CD4-positive, alpha-beta T cell (primary cell): Measurements from ENCODE around the gene FAM131C. TPM values are rescaled to one million over a fixed set of nuclear protein-coding genes. Genes with fewer than 3 reads are reported as not detected.

ENCODE experiments used
- ATAC-seq: fragments of 200-7000 bp; cut with Tn5 transposase; one replicate; pipeline ENCODE4 v1.10.0; 2022; ENCODE audit warnings: mild to moderate bottlenecking; ENCODE audit not compliant: poor library complexity
- CTCF ChIA-PET: fragments of 350-600 bp; sonication (Branson Sonifier 250); formaldehyde crosslinking; loops from one replicate; lab custom pipeline; 2021; ENCODE audit warnings: antibody characterized with exemption, inconsistent platforms; lab: Charles Lee
- POLR2A ChIA-PET: fragments of 350-600 bp; sonication (Branson Sonifier 250); formaldehyde crosslinking; loops from one replicate; lab custom pipeline; 2021; ENCODE audit warnings: antibody characterized with exemption, inconsistent platforms; lab: Charles Lee
- DNase-seq, 14 experiments: peaks; one replicate each; pipeline ENCODE4 v3.0.0-alpha.2; 2013 to 2020; ENCODE audit warnings: mixed read lengths in 2 of 14
- H3K27ac ChIP-seq, 2 donors: one replicate each; pipeline versions ENCODE4 v1.5.1 to v1.7.0; 2013; ENCODE audit warnings: low read length in 2 of 2, low read depth in 1 of 2, mild to moderate bottlenecking in 1 of 2
- H3K27me3 ChIP-seq, 2 experiments: 1 replicate in 1 of 2; 2 replicates in 1 of 2; pipeline versions ENCODE4 v1.6.1 to v1.7.0; 2013; ENCODE audit warnings: low read length in 2 of 2, control low read depth in 1 of 2, mild to moderate bottlenecking in 1 of 2, moderate library complexity in 1 of 2; ENCODE audit not compliant: insufficient read depth in 2 of 2, control insufficient read depth in 1 of 2
- H3K36me3 ChIP-seq: one replicate; pipeline ENCODE4 v1.6.1; 2013; ENCODE audit warnings: low read length, control low read depth; ENCODE audit not compliant: insufficient read depth
- H3K4me1 ChIP-seq: one replicate; pipeline ENCODE4 v1.6.1; 2013; ENCODE audit warnings: low read length, control low read depth; ENCODE audit not compliant: insufficient read depth
- H3K4me3 ChIP-seq: one replicate; pipeline ENCODE4 v1.5.1; 2013; ENCODE audit warnings: mild to moderate bottlenecking, low read length, moderate library complexity
- H3K9me3 ChIP-seq, 2 experiments: 1 replicate in 1 of 2; 2 replicates in 1 of 2; pipeline versions ENCODE4 v1.6.1 to v1.7.0; 2013; ENCODE audit warnings: low read length in 2 of 2, mild to moderate bottlenecking in 2 of 2, control low read depth in 1 of 2, moderate library complexity in 1 of 2; ENCODE audit not compliant: control insufficient read depth in 1 of 2, insufficient read depth in 1 of 2
- H3K27ac Mint-ChIP-seq: one replicate; pipeline ENCODE4 v1.8.0; 2020; ENCODE audit warnings: mixed read lengths
- H3K27me3 Mint-ChIP-seq: one replicate; pipeline ENCODE4 v1.8.0; 2021; ENCODE audit warnings: mixed read lengths
- H3K36me3 Mint-ChIP-seq: one replicate; pipeline ENCODE4 v1.8.0; 2021; ENCODE audit warnings: low read depth, mixed read lengths
- H3K4me1 Mint-ChIP-seq: one replicate; pipeline ENCODE4 v1.8.0; 2021; ENCODE audit warnings: low read depth, mixed read lengths
- H3K4me3 Mint-ChIP-seq: one replicate; pipeline ENCODE4 v1.8.0; 2020; ENCODE audit warnings: mild to moderate bottlenecking, mixed read lengths
- H3K9me3 Mint-ChIP-seq: one replicate; pipeline ENCODE4 v1.8.0; 2020; ENCODE audit warnings: mixed read lengths
- intact Hi-C, 2 experiments: fragments of 100-400 bp; cut with DNase I in 1 of 2; cut with micrococcal nuclease in 1 of 2; formaldehyde crosslinking; loops; one replicate each; pipeline versions ENCODE4 v1.15.1 to v1.9.0; 2023 to 2025; cut with DNase I, micrococcal nuclease
- total RNA-seq, 174 experiments: library from RNA in 2 of 174; stranded (reverse) in 2 of 174; gene quantifications; one replicate each; pipeline ENCODE4 v1.2.3 and lab custom pipeline; 2021 to 2026
- TF ChIP-seq, protein P1 (sequence below): fragments of 200-600 bp; IDR thresholded peaks from one replicate; pipeline ENCODE4 v1.8.0; 2022; ENCODE audit warnings: antibody characterized with exemption, mild to moderate bottlenecking

Gene FAM131C
- total RNA-seq, 2 experiments from 2014 or later, result not detected

DNA sequence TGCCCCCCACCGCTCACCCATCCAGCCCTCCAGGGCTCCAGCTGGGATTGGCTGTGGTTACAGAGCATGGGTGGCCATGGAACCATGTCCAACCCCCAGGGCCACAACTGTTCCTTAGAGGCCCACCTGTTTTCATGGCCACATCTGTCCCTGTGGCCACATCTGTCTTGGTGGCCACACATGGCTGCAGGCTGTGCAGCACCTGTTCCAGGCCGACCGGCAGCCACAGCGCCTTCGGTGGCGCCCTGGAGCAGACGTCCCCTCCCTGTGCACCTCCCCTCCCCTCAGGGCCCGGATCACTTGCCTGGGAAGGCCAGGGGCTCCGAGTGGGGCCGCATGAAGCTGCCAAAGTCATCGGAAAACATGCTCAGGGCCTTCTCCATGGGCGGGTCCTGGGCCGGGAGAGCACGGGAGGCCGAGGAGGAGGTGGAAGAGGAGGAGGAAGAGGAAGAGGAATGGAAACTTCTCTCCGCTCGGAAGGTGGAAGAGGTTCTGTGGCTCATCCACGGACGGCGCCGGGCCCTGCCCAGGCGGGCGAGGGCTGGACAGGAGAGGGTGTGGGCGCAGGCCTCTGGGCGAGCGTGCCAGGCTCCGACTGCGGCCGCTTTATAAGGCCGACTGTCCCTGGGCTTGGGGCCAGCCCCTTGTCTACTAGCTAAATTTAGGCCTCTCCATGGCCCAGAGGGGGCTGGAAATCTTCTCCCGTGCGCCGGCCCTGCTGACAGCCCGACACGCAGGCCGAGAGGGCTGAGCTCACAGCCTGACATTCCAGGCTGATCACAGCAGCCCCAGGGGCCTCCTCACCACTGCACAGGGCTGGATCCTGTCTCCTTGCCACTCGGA lies 55.8 kb downstream of the FAM131C start, which contains the start of gene HSPB7:
Gene HSPB7, minus strand, starts transcription at position 583 of the 843 bp plus-strand sequence. Its CDS starts 80 bp downstream, at position 503.
- H3K36me3 Mint-ChIP-seq, result no peaks in the 10 kb centered on the region
- H3K36me3 ChIP-seq, result no peaks in the 10 kb centered on the region
- H3K9me3 ChIP-seq, result no peaks in the 10 kb centered on the region
- H3K27me3 ChIP-seq, result peaks cover 0 to 5% of the 10 kb centered on the region in 2 experiments
- TF ChIP-seq, protein P1, sequence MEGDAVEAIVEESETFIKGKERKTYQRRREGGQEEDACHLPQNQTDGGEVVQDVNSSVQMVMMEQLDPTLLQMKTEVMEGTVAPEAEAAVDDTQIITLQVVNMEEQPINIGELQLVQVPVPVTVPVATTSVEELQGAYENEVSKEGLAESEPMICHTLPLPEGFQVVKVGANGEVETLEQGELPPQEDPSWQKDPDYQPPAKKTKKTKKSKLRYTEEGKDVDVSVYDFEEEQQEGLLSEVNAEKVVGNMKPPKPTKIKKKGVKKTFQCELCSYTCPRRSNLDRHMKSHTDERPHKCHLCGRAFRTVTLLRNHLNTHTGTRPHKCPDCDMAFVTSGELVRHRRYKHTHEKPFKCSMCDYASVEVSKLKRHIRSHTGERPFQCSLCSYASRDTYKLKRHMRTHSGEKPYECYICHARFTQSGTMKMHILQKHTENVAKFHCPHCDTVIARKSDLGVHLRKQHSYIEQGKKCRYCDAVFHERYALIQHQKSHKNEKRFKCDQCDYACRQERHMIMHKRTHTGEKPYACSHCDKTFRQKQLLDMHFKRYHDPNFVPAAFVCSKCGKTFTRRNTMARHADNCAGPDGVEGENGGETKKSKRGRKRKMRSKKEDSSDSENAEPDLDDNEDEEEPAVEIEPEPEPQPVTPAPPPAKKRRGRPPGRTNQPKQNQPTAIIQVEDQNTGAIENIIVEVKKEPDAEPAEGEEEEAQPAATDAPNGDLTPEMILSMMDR, result no peak
- no peak for ATAC-seq
- no peaks in the 10 kb centered on the region for H3K9me3 Mint-ChIP-seq
- no peak within 1 kb of the TSS for H3K4me3 Mint-ChIP-seq
- POLR2A ChIA-PET, result no interaction called here
- no peaks in the 10 kb centered on the region for H3K4me1 Mint-ChIP-seq
- H3K27me3 Mint-ChIP-seq, result peaks cover 17% of the 10 kb centered on the region
- no peak within 1 kb of the TSS for H3K4me3 ChIP-seq
- H3K4me1 ChIP-seq, result peaks cover 8% of the 10 kb centered on the region
- DNase-seq, result no peak
- intact Hi-C loops, result no loop called here
- CTCF ChIA-PET, result interaction anchor here (0.6 kb wide), 1 partner anchor 170 kb away, joined by 3 read pairs; no protein-coding TSS in a partner anchor
- H3K27ac ChIP-seq, result no peak within 1 kb of the TSS
- H3K27ac Mint-ChIP-seq, result no peak within 1 kb of the TSS

DNA sequence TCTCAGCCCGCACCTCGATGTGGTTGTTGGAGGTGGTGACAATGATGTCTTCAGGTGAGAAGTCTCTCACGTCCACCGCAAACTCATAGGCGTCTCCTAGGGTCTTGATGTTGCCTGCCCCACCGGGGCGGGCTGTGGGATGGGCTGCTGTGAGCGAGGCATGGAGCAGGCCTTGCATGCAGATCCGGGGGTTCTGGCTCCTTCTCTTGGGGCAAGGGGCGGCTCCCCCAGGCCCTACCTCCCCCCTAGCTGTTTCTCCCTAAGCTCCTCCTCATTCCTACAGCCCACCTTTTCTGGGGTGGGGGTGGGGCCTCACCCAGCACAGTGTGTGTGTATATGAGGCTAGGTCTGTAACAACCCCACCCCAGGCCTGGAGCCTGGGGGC lies 56.4 kb downstream of the FAM131C start:
- Mint-ChIP-seq H3K9me3 (no peaks in the 10 kb centered on the region), H3K27me3 (peaks cover 23% of the 10 kb centered on the region), H3K36me3 (no peaks in the 10 kb centered on the region), H3K4me1 (no peaks in the 10 kb centered on the region), H3K4me3 (no peak overlapping the region), H3K27ac (no peak overlapping the region)
- Histone ChIP-seq H3K27ac (no peak overlapping the region), H3K27me3 (peaks cover 0 to 5% of the 10 kb centered on the region in 2 experiments), H3K4me1 (peaks cover 14% of the 10 kb centered on the region), H3K4me3 (no peak overlapping the region), H3K36me3 (no peaks in the 10 kb centered on the region), H3K9me3 (no peaks in the 10 kb centered on the region)
- intact Hi-C loops, result no loop called here
- ATAC-seq, result no peak
- TF ChIP-seq, protein P1, result no peak
- ChIA-PET POLR2A (no interaction called here), CTCF (no interaction called here)
- no peak for DNase-seq

DNA sequence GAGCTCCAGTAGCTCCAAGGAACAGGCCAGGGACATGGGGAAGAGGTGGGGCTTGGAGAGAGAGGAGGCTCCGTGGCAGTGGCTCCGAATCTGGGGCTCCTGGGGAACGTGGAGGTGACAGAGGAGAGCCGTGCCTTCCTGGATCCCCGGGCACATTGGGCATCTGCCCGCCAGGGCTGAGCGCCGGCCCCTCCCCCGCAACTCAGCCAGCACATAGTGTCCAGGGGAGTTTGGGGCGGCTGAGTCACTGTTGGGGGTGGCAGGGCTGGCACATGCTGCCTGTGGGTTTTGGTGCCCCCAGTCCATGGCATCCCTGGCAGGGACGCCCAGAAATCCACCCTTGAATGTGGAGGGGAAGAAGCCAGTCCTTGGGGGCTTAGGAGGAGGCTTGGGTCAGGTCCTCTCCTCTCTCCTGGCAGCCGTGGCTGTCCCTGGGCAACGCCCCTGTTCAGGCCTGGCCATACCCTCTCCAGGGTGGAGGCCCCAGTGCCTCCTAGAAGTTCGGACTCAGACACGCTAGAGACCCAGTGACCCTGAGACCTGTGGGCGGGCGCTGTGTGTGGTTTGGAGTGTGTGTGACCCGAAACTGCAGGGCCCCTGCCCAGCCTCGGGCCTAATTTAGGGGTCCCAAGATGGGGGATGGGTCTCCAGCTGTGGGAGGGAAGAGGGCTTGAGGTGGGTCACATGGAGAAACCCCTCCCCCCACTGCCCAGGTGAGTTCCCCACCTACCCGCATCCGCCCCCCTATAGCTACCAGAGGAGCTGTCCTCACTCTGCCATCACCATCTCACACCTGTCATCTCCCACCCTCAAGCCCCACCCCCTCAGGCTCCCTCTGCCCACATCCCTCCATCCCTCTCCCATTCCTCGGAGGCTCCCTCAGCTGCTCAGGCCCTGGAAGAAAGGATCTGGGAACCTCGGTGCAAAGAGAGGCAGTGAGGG lies 57.2 kb downstream of the FAM131C start:
- ChIA-PET POLR2A (no interaction called here), CTCF (no interaction called here)
- Histone ChIP-seq H3K36me3 (no peaks in the 10 kb centered on the region), H3K27ac (no peak overlapping the region), H3K27me3 (peaks cover 0 to 5% of the 10 kb centered on the region in 2 experiments), H3K4me1 (peaks cover 14% of the 10 kb centered on the region), H3K9me3 (no peaks in the 10 kb centered on the region), H3K4me3 (no peak overlapping the region)
- TF ChIP-seq, protein P1, result no peak
- H3K27ac Mint-ChIP-seq, result no peak overlapping the region
- H3K36me3 Mint-ChIP-seq, result no peaks in the 10 kb centered on the region
- H3K4me3 Mint-ChIP-seq, result no peak overlapping the region
- no peak for ATAC-seq
- intact Hi-C loops, result no loop called here
- no peak for DNase-seq
- no peaks in the 10 kb centered on the region for H3K4me1 Mint-ChIP-seq
- H3K9me3 Mint-ChIP-seq, result no peaks in the 10 kb centered on the region
- H3K27me3 Mint-ChIP-seq, result peaks cover 24% of the 10 kb centered on the region
